GM18907 (cell line): ENCODE results near the gene HEXD.
"Not testable (repeated sequence)": the region's sequence is repeated elsewhere in the genome, so short reads cannot be mapped to it uniquely, and the experiment has no call there.

Experiments used
- ATAC-seq: cut with Tn5 transposase; IDR thresholded peaks from one replicate; pipeline ENCODE4 v1.9.1; 2021; ENCODE audit warnings: mild to moderate bottlenecking, moderate library complexity; ENCODE audit not compliant: unreplicated experiment

HEXD gene

GRCh38 chr17:82418001-82418986 lies at the start of gene HEXD, which contains the start of gene OGFOD3:
Gene HEXD, plus strand, starts transcription at chr17:82418347. Its CDS starts 1,453 bp downstream, at chr17:82419800.
Gene OGFOD3, minus strand, starts transcription at chr17:82418586. Its CDS starts 101 bp downstream, at chr17:82418485.
- ATAC-seq = peak; percentile 84

- no peak for ATAC-seq
Measured at GRCh38 chr17:82369211-82369610, 48.9 kb upstream of the HEXD start.

- no peak for ATAC-seq
Measured at GRCh38 chr17:82370471-82371332, 47.4 kb upstream of the HEXD start.

GRCh38 chr17:82371333-82372248 lies 46.6 kb upstream of the HEXD start, which contains the start of gene UTS2R:
Gene UTS2R, plus strand, starts transcription at chr17:82371765. Its CDS starts 2,560 bp downstream, at chr17:82374325.
- ATAC-seq = no peak

GRCh38 chr17:82372249-82373071 lies 45.7 kb upstream of the HEXD start:
- no peak for ATAC-seq

GRCh38 chr17:82373072-82373452 lies 45.1 kb upstream of the HEXD start:
- not testable (repeated sequence) for ATAC-seq

GRCh38 chr17:82373731-82374625 lies 44.2 kb upstream of the HEXD start:
- no peak for ATAC-seq

- ATAC-seq = no peak
Measured at GRCh38 chr17:82374626-82375331, 43.4 kb upstream of the HEXD start.

- no peak for ATAC-seq
Measured at GRCh38 chr17:82375359-82376041, 42.6 kb upstream of the HEXD start.

- no peak for ATAC-seq
Measured at GRCh38 chr17:82376042-82376730, 42.0 kb upstream of the HEXD start.

- not testable (repeated sequence) for ATAC-seq
Measured at GRCh38 chr17:82377294-82377693, 40.9 kb upstream of the HEXD start.

GRCh38 chr17:82377924-82378740 lies 40.0 kb upstream of the HEXD start:
- ATAC-seq = no peak

- no peak for ATAC-seq
Measured at GRCh38 chr17:82378741-82379021, 39.5 kb upstream of the HEXD start.

GRCh38 chr17:82380860-82381702 lies 37.1 kb upstream of the HEXD start:
- no peak for ATAC-seq

GRCh38 chr17:82381703-82382009 lies 36.5 kb upstream of the HEXD start:
- not testable (repeated sequence) for ATAC-seq
